HepG2 (cell line): ENCODE data around the gene LDB3. TPM values are rescaled to one million over a fixed set of nuclear protein-coding genes. Genes with fewer than 3 reads are reported as not detected.
A peak's percentile ranks its signal among the peaks of the same experiment; 100 is the strongest.

Experiments used
- ATAC-seq: fragments of 200-7000 bp; cut with Tn5 transposase; 3 replicates; pipeline ENCODE4 v1.9.1; 2020; ENCODE audit warnings: mild to moderate bottlenecking, moderate library complexity
- BruUV-seq: library from RNA; stranded (reverse); fragments of 400-500 nt; replicated peaks from 2 replicates; lab custom pipeline; 2021; lab: Mats Ljungman, UMichigan
- CTCF ChIA-PET: fragments of 300-600 bp; formaldehyde crosslinking; extraction: SDS; loops from one replicate; lab custom pipeline; 2021; ENCODE audit warnings: low total read pairs, inconsistent platforms, low intra/inter-chr PET ratio; lab: Yijun Ruan, JAX
- POLR2A ChIA-PET: fragments of 350-600 bp; sonication (Branson Sonifier 250); formaldehyde crosslinking; loops from one replicate; lab custom pipeline; 2020; ENCODE audit warnings: antibody characterized with exemption, inconsistent platforms; lab: Yijun Ruan, JAX
- DNase-seq: peaks from one replicate; pipeline ENCODE4 v3.0.0-alpha.2; 2015; ENCODE audit warnings: low spot score
- FAIRE-seq: peaks from 3 replicates; lab custom pipeline; 2011; peaks lifted over from hg19 to GRCh38; lab: Jason Lieb, UNC
- H2AFZ ChIP-seq: one replicate; pipeline ENCODE4 v1.6.1; 2011; ENCODE audit warnings: low read length, inconsistent platforms
- H3K27ac ChIP-seq: fragments of 300-600 bp; 3 replicates; pipeline ENCODE4 v1.8.0; 2011; ENCODE audit warnings: mixed run types, mild to moderate bottlenecking, mixed read lengths, low read length, inconsistent platforms; ENCODE audit not compliant: insufficient read depth; ENCODE audit errors: extremely low read length
- H3K27me3 ChIP-seq, 2 experiments: fragments of 200-600 bp in 1 of 2; 2 replicates in 1 of 2; 3 replicates in 1 of 2; pipeline versions ENCODE4 v1.6.0 to v1.8.0; 2011; ENCODE audit warnings: low read length in 2 of 2, mild to moderate bottlenecking in 2 of 2, moderate library complexity in 2 of 2, inconsistent platforms in 1 of 2; ENCODE audit not compliant: insufficient read depth in 2 of 2, control insufficient read depth in 1 of 2
- H3K36me3 ChIP-seq, 2 experiments: fragments of 200-600 bp in 1 of 2; replicated peaks in 1 of 2; 2 replicates in 1 of 2; 3 replicates in 1 of 2; pipeline versions ENCODE4 v1.5.1 to v1.8.0; 2011; ENCODE audit warnings: low read length in 2 of 2, inconsistent platforms in 1 of 2; ENCODE audit not compliant: insufficient read depth in 2 of 2, control insufficient read depth in 1 of 2
- H3K4me1 ChIP-seq: 2 replicates; pipeline ENCODE4 v1.5.1; 2012; ENCODE audit warnings: low read length, inconsistent platforms; ENCODE audit not compliant: insufficient read depth
- H3K4me2 ChIP-seq: 2 replicates; pipeline ENCODE4 v1.6.0; 2011; ENCODE audit warnings: low read depth, low read length, inconsistent platforms
- H3K4me3 ChIP-seq, 3 experiments: fragments of 200-600 bp in 1 of 3; sonication (generic), shearing (Covaris generic) in 1 of 3; replicated peaks in 1 of 3; 2 replicates each; pipeline ENCODE4 v1.5.1; 2011 to 2016; ENCODE audit warnings: low read length in 3 of 3, inconsistent platforms in 2 of 3, low read depth in 2 of 3, mild to moderate bottlenecking in 2 of 3, control low read depth in 1 of 3, mixed read lengths in 1 of 3; ENCODE audit not compliant: insufficient read depth in 1 of 3
- H3K79me2 ChIP-seq: one replicate; pipeline ENCODE4 v1.6.1; 2011; ENCODE audit warnings: low read length, inconsistent platforms; ENCODE audit not compliant: insufficient read depth
- H3K9ac ChIP-seq: 2 replicates; pipeline ENCODE4 v1.6.0; 2011; ENCODE audit warnings: mild to moderate bottlenecking, low read depth, low read length, inconsistent platforms; ENCODE audit not compliant: insufficient read depth
- H3K9me3 ChIP-seq: 2 replicates; pipeline ENCODE4 v1.5.1; 2012; ENCODE audit warnings: mild to moderate bottlenecking, low read length
- H4K20me1 ChIP-seq: 2 replicates; pipeline ENCODE4 v1.6.0; 2011; ENCODE audit warnings: inconsistent platforms, mild to moderate bottlenecking, low read length, moderate library complexity; ENCODE audit not compliant: insufficient read depth
- FLYWCH1 ChIP-seq: sonication (generic); formaldehyde crosslinking; IDR thresholded peaks from 2 replicates; pipeline ENCODE4 v1.8.1; 2023; ENCODE audit warnings: mild to moderate bottlenecking, missing genetic modification reagents
- FOSL2 ChIP-seq: sonication (generic); formaldehyde crosslinking; IDR thresholded peaks from 2 replicates; pipeline ENCODE4 v1.4.0; 2020; ENCODE audit warnings: missing genetic modification reagents
- HHEX ChIP-seq: IDR thresholded peaks from 2 replicates; pipeline ENCODE4 v1.6.1; 2016; ENCODE audit warnings: control low read depth
- ZFP36 ChIP-seq: fragments of 150-350 bp; IDR thresholded peaks from 2 replicates; pipeline ENCODE4 v1.6.1; 2018; ENCODE audit warnings: borderline replicate concordance, low read length, low read depth; ENCODE audit not compliant: partially characterized antibody
- ZKSCAN8 ChIP-seq: IDR thresholded peaks from 2 replicates; pipeline ENCODE4 v1.6.1; 2016; ENCODE audit warnings: borderline replicate concordance, missing genetic modification reagents, missing compliant biosample characterization
- ZNF251 ChIP-seq: sonication (generic); formaldehyde crosslinking; IDR thresholded peaks from 2 replicates; pipeline ENCODE4 v1.9.0; 2021; ENCODE audit warnings: mild to moderate bottlenecking, missing genetic modification reagents
- ZNF552 ChIP-seq: sonication (generic); formaldehyde crosslinking; IDR thresholded peaks from 2 replicates; pipeline ENCODE4 v1.9.0; 2022; ENCODE audit warnings: missing genetic modification reagents, mild to moderate bottlenecking, borderline replicate concordance
- ZNF557 ChIP-seq: sonication (generic); formaldehyde crosslinking; IDR thresholded peaks from 2 replicates; pipeline ENCODE4 v1.4.0; 2020; ENCODE audit warnings: missing genetic modification reagents
- WGBS: methylation state at CpG from one replicate; pipeline ENCODE4 v1.1.6; 2017; ENCODE audit warnings: low lambda C conversion rate; 5-methylcytosine and 5-hydroxymethylcytosine counted together
- in situ Hi-C: cut with HindIII; loops from 2 replicates; pipeline ENCODE4 v1.10.0; 2017; ENCODE audit warnings: low pct_unique_long_range_greater_than_20kb; ENCODE audit not compliant: extremely low pct_ligation_motif_present
- intact Hi-C: fragments of 100-400 bp; cut with micrococcal nuclease; formaldehyde crosslinking; loops from one replicate; pipeline ENCODE4 v1.10.0; 2022; ENCODE audit not compliant: unreplicated experiment
- polyA plus RNA-seq, 8 experiments: library from polyadenylated mRNA; depleted of rRNA in 3 of 8; stranded (reverse) in 7 of 8; unstranded in 1 of 8; fragments of >200 nt; fragmentation: Illumina TruSeq in 4 of 8; extraction: Trizol in 4 of 8; gene quantifications; 2 replicates each; pipeline versions ENCODE4 v1.2.1 to v1.2.3, GENCODE V29; 2011 to 2016; ENCODE audit warnings: low read depth in 4 of 8, missing spikeins in 1 of 8, mixed read lengths in 1 of 8; ENCODE audit not compliant: insufficient read depth in 1 of 8
- total RNA-seq, 5 experiments: library from RNA; depleted of rRNA; stranded (reverse); fragments of >200 nt; fragmentation: Illumina TruSeq; extraction: Trizol; gene quantifications; 2 replicates each; pipeline ENCODE4 v1.2.3, GENCODE V29; 2016; ENCODE audit warnings: low read depth in 1 of 5
- TF ChIP-seq, protein P1 (sequence below): sonication (generic); formaldehyde crosslinking; IDR thresholded peaks from 2 replicates; pipeline ENCODE4 v1.8.0; 2022; ENCODE audit warnings: low read depth, missing genetic modification reagents

LDB3 gene
- total and polyA plus RNA-seq, 2 of the 13 experiments (the other 11 are each of a cell fraction or from before 2014, with no cell fraction given), result not detected

GRCh38 chr10:86730227-86730626, 61.9 kb downstream of the LDB3 start (continued):
- TF ChIP-seq, protein P1, sequence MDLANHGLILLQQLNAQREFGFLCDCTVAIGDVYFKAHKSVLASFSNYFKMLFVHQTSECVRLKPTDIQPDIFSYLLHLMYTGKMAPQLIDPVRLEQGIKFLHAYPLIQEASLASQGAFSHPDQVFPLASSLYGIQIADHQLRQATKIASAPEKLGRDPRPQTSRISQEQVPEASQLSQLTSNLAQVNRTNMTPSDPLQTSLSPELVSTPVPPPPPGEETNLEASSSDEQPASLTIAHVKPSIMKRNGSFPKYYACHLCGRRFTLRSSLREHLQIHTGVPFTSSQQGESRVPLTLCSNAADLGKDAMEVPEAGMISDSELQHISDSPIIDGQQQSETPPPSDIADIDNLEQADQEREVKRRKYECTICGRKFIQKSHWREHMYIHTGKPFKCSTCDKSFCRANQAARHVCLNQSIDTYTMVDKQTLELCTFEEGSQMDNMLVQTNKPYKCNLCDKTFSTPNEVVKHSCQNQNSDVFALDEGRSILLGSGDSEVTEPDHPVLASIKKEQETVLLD (CRISPR knock-in tag), result no peak
- TF ChIP-seq ZNF552, result no peak
- no peak for TF ChIP-seq HHEX
- TF ChIP-seq ZNF251 (CRISPR knock-in tag), result no peak

- no peaks in the 10 kb centered on the region for H3K79me2 ChIP-seq
- H4K20me1 ChIP-seq, result no peaks in the 10 kb centered on the region
- ChIA-PET POLR2A (interaction anchor here (1.0 kb wide), 1 partner anchor 23 kb away, joined by 5 read pairs; the partner anchor contains the start of gene BMPR1A), CTCF (no interaction called here)
- BruUV-seq, result no TSS peak
- intact Hi-C loops (no loop called here), in situ Hi-C loops (no loop called here)
- 0 out of 2 replicates have a peak overlapping the region, but pooled peaks have one; percentile 20 for H3K4me2 ChIP-seq
- H3K9me3 ChIP-seq, result no peaks in the 10 kb centered on the region
- no peak overlapping the region for H3K27ac ChIP-seq
- TF ChIP-seq FLYWCH1 (CRISPR knock-in tag), result no peak
- TF ChIP-seq ZKSCAN8 (CRISPR knock-in tag), result no peak
- TF ChIP-seq FOSL2, result no peak
- TF ChIP-seq ZNF557 (CRISPR knock-in tag), result no peak
- no peak for TF ChIP-seq ZFP36
- no peak for ATAC-seq
- H2AFZ ChIP-seq, result no peak overlapping the region
- no peak overlapping the region for H3K4me3 ChIP-seq
- H3K9ac ChIP-seq, result no peak overlapping the region
- no peak for DNase-seq
- no peaks in the 10 kb centered on the region for H3K36me3 ChIP-seq
- peaks cover 2 to 23% of the 10 kb centered on the region in 2 experiments; a peak in 2 of 5 replicates for H3K27me3 ChIP-seq
- WGBS, result 32% methylated on average over 9 of the region's 13 CpGs
- no peak for FAIRE-seq
- H3K4me1 ChIP-seq, result peaks cover 25% of the 10 kb centered on the region
Observed at GRCh38 chr10:86732771-86733170, 64.5 kb downstream of the LDB3 start.
